Ishikawa (cell line): ENCODE measurements around the gene CANT1.

Experiments
- CEBPB ChIP-seq: IDR thresholded peaks from 2 replicates; pipeline ENCODE4 v1.6.1; 2012
- CREB1 ChIP-seq: IDR thresholded peaks from 2 replicates; pipeline ENCODE4 v1.6.1; 2012; ENCODE audit warnings: low read depth
- EGR1 ChIP-seq: IDR thresholded peaks from 2 replicates; pipeline ENCODE4 v1.6.1; 2012
- EP300 ChIP-seq: IDR thresholded peaks from 2 replicates; pipeline ENCODE4 v1.6.1; 2012; ENCODE audit warnings: borderline replicate concordance
- FOXM1 ChIP-seq: IDR thresholded peaks from 2 replicates; pipeline ENCODE4 v1.6.1; 2012; ENCODE audit warnings: low read depth, borderline replicate concordance
- NFIC ChIP-seq: IDR thresholded peaks from 2 replicates; pipeline ENCODE4 v1.6.1; 2012
- RAD21 ChIP-seq: IDR thresholded peaks from 2 replicates; pipeline ENCODE4 v1.6.1; 2012; ENCODE audit warnings: low read depth
- TAF1 ChIP-seq: IDR thresholded peaks from 2 replicates; pipeline ENCODE4 v1.6.1; 2012; ENCODE audit warnings: low read depth, mild to moderate bottlenecking
- TCF12 ChIP-seq: IDR thresholded peaks from 2 replicates; pipeline ENCODE4 v1.6.1; 2012; ENCODE audit warnings: low read depth
- TEAD4 ChIP-seq: IDR thresholded peaks from 2 replicates; pipeline ENCODE4 v1.6.1; 2012
- YY1 ChIP-seq: IDR thresholded peaks from 2 replicates; pipeline ENCODE4 v1.6.1; 2012; ENCODE audit warnings: low read depth
- ZBTB7A ChIP-seq: IDR thresholded peaks from 2 replicates; pipeline ENCODE4 v1.6.1; 2012; ENCODE audit warnings: low read depth
- TF ChIP-seq, protein P1 (sequence below): IDR thresholded peaks from 2 replicates; pipeline ENCODE4 v1.6.1; 2012
- TF ChIP-seq, protein P2 (sequence below): IDR thresholded peaks from 2 replicates; pipeline ENCODE4 v1.6.1; 2012; ENCODE audit warnings: low read depth, mild to moderate bottlenecking
- TF ChIP-seq, protein P3 (sequence below): IDR thresholded peaks from 2 replicates; pipeline ENCODE4 v1.6.1; 2012

The CANT1 gene

DNA sequence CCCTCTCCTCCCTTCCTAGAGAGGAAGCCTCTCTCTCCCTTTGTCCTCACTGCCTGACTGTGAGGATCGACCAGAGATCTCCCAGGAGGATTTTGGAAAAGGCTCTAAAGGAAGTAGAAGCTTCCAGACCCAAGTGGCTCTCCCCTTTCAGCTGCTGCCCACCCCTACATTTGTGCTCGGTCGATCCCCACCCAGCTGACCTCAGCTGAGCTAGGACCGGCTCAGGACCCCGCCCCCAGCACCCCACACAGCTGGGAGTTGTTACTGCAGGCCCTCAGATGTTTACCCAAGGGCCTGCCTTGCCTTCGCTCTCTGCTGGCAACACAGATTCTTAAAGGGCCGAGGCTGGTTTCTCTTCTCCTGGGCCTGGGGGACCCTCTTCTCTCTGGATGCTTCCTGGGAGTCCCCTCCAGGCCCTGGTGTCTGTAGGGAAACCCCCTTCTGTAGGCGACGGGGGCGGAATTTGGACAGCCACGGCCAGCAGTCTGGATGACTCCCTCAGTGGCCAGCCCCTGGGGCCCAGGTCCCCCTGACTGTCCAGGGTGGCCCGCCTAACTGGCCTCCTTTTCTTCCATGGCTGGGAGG, 57.5 kb downstream of the CANT1 start:
- TF ChIP-seq CREB1, result no peak

DNA sequence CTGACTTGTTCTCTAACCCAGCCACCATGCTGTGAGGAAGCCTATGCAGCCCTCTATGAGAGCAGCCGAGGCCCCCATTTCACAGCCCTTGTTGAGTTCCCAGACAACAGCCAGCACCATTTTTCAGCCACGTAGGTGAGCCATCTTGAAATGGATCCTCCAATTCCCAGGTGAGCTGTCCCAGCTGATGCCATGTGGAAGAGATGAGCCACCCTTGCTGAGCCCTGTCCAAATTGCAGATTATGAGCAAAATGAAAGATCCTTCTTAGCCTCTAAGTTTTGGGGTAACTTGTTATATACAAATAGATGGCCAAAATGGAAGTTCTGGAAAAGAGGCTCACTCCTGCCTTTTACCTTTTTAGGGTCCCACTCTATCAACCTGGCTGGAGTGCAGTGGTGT, 58.7 kb downstream of the CANT1 start:
- TF ChIP-seq, protein P1, sequence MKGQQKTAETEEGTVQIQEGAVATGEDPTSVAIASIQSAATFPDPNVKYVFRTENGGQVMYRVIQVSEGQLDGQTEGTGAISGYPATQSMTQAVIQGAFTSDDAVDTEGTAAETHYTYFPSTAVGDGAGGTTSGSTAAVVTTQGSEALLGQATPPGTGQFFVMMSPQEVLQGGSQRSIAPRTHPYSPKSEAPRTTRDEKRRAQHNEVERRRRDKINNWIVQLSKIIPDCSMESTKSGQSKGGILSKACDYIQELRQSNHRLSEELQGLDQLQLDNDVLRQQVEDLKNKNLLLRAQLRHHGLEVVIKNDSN, result no peak
- TF ChIP-seq, protein P2, sequence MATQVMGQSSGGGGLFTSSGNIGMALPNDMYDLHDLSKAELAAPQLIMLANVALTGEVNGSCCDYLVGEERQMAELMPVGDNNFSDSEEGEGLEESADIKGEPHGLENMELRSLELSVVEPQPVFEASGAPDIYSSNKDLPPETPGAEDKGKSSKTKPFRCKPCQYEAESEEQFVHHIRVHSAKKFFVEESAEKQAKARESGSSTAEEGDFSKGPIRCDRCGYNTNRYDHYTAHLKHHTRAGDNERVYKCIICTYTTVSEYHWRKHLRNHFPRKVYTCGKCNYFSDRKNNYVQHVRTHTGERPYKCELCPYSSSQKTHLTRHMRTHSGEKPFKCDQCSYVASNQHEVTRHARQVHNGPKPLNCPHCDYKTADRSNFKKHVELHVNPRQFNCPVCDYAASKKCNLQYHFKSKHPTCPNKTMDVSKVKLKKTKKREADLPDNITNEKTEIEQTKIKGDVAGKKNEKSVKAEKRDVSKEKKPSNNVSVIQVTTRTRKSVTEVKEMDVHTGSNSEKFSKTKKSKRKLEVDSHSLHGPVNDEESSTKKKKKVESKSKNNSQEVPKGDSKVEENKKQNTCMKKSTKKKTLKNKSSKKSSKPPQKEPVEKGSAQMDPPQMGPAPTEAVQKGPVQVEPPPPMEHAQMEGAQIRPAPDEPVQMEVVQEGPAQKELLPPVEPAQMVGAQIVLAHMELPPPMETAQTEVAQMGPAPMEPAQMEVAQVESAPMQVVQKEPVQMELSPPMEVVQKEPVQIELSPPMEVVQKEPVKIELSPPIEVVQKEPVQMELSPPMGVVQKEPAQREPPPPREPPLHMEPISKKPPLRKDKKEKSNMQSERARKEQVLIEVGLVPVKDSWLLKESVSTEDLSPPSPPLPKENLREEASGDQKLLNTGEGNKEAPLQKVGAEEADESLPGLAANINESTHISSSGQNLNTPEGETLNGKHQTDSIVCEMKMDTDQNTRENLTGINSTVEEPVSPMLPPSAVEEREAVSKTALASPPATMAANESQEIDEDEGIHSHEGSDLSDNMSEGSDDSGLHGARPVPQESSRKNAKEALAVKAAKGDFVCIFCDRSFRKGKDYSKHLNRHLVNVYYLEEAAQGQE, result no peak
- TF ChIP-seq CREB1 (no peak), ZBTB7A (no peak), EP300 (no peak), TEAD4 (no peak), EGR1 (no peak), NFIC (no peak), TCF12 (no peak), YY1 (no peak), TAF1 (no peak), CEBPB (no peak), RAD21 (no peak), FOXM1 (no peak)
- TF ChIP-seq, protein P3, sequence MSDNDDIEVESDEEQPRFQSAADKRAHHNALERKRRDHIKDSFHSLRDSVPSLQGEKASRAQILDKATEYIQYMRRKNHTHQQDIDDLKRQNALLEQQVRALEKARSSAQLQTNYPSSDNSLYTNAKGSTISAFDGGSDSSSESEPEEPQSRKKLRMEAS, result no peak

DNA sequence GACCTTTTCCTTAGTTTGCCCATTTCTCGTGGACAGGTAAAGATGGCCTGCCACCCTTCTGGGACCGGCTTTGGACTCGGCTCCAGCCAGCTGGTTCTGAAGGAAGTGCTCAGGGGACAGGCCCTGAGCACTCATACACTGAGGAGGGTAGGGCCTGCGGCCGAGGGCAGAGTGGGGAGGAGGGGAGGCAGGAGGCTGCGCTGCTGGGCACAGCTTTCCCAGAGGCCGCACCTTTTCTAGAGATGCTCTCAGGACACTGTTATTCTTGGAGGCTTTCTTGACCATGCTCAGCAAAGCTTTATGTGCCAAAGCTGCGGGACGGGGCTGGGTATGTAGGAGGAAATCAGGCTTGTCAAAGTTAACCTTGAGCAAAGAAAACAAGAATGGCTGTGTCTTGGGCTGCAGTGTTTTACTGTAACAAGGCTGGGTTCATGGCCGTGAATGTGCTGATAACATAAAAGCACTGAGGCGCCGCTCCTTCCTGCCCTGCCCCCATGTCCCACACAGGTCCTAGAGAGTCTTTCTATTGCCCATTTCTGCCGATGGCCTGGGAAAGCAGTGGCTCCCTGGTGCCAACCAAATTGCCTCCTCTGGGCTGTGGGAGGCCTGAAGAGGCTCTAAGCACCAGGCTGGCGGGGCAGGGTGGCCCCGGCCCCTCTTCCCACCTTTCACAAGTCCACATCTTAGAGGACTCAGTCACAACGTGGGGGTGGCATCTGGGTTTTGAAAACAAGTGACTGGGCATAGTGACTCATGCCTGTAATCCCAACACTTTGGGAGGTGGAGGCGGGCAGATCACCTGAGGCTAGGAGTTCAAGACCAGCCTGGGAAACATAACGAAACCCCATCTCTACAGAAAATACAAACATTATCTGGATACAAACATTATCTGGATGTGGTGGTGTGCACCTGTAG, 62.1 kb downstream of the CANT1 start:
- TF ChIP-seq TCF12 (no peak), FOXM1 (no peak), CEBPB (no peak), TAF1 (no peak), EP300 (no peak), RAD21 (no peak)
- TF ChIP-seq, protein P3, result no peak

DNA sequence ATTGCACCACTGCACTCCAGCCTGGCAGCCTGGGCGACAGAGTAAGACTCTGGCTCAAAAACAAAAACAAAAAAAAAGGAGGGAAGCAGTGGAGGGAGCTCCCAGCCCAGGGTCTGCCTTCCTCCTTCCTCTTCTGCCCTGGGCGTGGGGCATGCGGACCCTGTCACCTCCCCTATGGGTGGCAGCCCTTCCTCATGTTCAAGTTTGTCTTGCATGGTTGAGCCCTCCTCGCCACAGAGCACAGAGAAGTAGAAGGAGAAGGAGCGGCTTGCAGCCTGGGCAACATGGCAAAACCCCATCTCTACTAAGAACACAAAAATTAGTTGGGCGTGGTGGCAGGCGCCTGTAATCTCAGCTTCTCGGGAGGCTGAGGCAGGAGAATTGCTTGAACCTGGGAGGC, 62.9 kb downstream of the CANT1 start:
- TF ChIP-seq CEBPB, result no peak
- no peak for TF ChIP-seq EP300
- TF ChIP-seq EGR1, result no peak
- no peak for TF ChIP-seq CREB1
- no peak for TF ChIP-seq YY1
- TF ChIP-seq, protein P3, result no peak
- no peak for TF ChIP-seq FOXM1
- TF ChIP-seq, protein P1, result no peak
- TF ChIP-seq ZBTB7A, result no peak
- no peak for TF ChIP-seq TCF12
- TF ChIP-seq TEAD4, result no peak
- no peak for TF ChIP-seq TAF1
- TF ChIP-seq NFIC, result no peak
- TF ChIP-seq RAD21, result no peak

DNA sequence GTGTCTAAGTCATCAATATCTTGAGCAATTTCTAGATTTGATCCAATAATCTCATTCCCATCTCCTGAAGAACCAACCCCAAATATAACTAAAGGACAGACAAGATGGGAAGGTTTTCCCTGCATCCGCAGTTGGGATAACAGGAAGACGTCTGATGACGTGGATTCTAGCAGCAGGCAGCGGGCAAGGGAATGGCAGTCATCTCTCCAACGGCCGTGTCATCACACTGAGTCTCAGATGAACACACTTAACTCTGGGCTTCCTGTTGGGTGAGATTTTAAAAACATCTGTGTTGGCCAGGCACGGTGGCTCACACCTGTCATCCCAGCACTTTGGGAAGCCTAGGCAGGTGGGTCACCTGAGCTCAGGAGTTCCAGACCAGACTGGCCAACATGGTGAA, 63.4 kb downstream of the CANT1 start:
- TF ChIP-seq EP300 (no peak), RAD21 (no peak), TAF1 (no peak), TEAD4 (no peak), TCF12 (no peak), YY1 (no peak), ZBTB7A (no peak), EGR1 (no peak), FOXM1 (no peak), CEBPB (no peak), CREB1 (no peak), NFIC (no peak)
- TF ChIP-seq, protein P3, result no peak
- TF ChIP-seq, protein P2, result no peak
- TF ChIP-seq, protein P1, result no peak
